Amniotic stem cell (primary cell): Measurements from ENCODE around the gene ZNF594.
"Not testable (repeated sequence)": the region's sequence is repeated elsewhere in the genome, so short reads cannot be mapped to it uniquely, and the experiment has no call there.

Experiments used
- DNase-seq: peaks from one replicate; lab custom pipeline; 2025; lab: John Stamatoyannopoulos, UW

ZNF594 gene

DNA sequence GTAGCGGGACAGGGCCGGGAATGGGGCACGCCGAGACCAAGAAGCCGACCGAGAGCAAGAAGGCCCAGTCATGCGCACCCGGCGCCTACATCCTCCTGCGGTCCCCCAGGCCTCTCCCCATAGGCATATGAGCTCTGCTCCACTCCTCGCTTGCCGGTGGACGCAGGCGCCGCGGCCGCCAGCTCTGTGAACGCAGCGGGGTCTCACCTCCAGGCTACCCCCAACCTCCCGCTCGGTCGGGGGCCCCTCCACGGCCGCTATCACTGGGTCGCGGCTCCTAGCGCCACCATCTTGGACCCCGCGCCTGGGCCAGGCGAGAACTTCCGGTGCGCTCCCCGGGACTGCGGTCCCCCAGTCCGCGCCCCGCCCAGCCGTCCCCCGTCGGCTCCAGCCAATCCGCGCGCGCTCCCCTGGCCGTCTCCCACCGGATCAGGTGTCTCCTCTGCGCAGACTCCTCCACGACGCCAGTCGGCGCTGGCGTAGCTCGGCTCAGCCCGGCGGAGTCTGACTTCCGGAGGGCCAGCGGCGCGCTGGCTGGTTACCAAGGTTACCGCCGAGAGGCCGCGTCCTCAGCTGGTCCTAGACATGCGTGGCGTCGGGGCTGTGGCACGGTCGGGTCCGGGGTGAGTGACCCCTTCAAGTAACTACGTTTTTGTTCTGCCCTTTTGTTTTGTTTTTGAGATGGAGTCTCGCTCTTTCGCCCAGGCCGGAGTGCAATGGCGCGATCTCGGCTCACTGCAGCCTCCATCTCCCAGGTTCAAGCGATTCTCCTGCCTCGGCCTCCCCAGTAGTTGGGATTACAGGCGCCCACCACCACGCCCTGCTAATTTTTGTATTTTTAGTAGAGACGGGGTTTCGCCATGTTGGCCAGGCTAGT is at the start of gene ZNF594:
ZNF594 (minus strand) TSS at position 328 of the 877 bp plus-strand sequence. CDS start 7,612 bp downstream, outside the sequence.
- DNase-seq: peak; percentile 95

- not testable (repeated sequence) for DNase-seq
Observed at GRCh38 chr17:5239769-5240168, 48.1 kb upstream of the ZNF594 start.

DNA sequence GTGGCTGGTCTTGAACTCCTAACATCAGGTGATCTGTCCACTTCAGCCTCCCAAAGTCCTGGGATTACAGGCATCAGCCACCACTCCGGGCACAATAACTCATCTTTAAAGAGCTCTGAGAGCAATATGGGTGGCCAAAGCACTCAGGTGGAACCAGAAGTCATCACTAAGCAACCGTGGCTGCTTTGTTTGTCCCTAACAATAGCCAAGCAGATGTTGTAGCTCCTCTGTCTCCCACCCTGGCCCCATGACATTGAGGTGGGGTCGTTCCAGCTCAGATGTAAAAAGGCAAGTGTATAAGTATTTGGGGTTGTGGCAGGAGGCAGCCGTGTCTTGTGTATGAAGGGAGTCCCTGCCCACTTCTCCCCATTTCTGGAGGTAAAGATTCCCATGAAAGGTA is 46.7 kb upstream of the ZNF594 start:
- DNase-seq: no peak

DNA sequence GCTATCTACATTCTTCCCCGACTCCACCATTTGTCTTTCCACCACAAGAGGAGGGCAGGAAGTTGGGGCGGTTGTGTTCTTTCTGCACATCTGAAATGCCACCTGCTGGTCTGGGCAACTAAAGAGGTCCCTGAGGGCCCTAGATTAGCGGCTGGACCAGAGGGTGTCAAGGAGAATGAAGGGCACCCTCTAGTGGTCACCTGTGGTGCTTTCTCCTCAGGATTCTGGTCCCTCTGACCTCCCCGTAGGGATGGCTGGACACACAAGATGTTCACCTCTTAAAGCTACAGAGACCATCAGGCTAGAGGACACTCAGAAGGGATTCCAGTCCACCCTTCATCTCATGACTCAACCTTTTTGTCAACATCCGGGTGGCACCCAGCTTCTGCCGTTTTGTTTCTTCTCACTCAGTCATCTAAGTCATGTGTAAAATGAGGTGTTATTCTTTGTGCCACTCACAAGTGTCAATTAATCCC is 45.9 kb upstream of the ZNF594 start:
- DNase-seq: no peak

DNA sequence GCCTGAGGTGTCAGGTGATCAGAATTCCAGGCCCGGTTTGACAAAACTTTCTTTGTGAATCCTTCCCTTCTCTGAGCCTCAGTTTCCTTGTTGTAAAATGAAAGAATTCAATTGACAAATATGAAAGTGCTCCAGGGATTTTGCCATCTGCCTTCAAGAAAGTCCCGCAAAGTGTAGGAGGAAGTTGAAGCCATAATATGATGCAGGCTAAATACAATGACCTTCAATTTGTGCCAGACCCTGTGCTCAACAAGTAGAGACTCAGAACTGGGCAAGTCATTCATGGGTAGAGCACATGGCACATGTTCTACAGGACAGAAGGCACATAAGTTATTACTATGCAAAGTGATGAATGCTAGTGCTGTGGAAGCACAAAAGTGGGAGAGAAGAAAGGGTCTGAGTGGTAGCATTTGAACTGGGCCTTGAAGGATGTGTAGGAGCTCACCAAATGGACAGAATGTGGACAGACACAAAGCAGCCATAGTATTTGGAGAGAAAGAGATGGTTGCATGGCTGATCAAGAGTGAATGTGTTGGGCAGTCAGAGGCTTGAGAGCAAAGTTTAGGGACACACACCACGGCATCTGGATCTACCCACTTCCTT is 45.4 kb upstream of the ZNF594 start:
- DNase-seq: no peak

- no peak for DNase-seq
Observed at GRCh38 chr17:5234645-5235576, 43.2 kb upstream of the ZNF594 start, which contains the start of gene SCIMP. SCIMP (minus strand) TSS chr17:5234860; CDS start chr17:5234755, 105 bp downstream.

GRCh38 chr17:5233492-5233891 is 41.8 kb upstream of the ZNF594 start:
- not testable (repeated sequence) for DNase-seq

GRCh38 chr17:5226940-5227878 is 35.5 kb upstream of the ZNF594 start:
- no peak for DNase-seq

GRCh38 chr17:5225668-5226457 is 34.2 kb upstream of the ZNF594 start:
- no peak for DNase-seq

GRCh38 chr17:5221912-5222311 is 30.2 kb upstream of the ZNF594 start:
- not testable (repeated sequence) for DNase-seq

GRCh38 chr17:5220074-5220473 is 28.4 kb upstream of the ZNF594 start:
- DNase-seq: no peak

DNA sequence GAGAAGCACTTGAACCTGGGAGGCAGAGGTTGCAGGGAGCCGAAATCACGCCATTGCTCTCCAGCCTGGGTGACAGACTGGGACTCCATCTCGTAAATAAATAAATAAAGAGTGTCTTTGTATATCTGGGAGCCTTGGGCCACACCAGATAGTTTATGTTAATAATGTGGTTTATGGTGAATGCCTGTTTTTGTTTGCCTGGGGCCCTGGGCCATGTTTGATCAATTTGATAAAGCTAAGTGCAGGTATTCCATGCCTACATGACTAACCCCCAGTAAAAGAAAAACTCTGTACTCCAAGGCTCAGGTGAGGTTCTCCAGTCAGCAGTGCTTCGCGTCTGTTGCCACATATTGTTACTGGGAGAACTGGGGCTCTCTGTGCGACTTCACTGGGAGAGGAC is 27.9 kb upstream of the ZNF594 start:
- no peak for DNase-seq

DNA sequence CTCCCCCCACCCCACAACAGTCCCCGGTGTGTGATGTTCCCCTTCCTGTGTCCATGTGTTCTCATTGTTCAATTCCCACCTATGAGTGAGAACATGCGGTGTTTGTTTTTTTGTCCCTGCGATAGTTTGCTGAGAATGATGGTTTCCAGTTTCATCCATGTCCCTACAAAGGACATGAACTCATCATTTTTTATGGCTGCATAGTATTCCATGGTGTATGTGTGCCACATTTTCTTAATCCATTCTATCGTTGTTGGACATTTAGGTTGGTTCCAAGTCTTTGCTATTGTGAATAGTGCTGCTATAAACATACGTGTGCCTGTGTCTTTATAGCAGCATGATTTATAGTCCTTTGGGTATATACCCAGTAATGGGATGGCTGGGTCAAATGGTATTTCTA is 25.9 kb upstream of the ZNF594 start:
- not testable (repeated sequence) for DNase-seq

DNA sequence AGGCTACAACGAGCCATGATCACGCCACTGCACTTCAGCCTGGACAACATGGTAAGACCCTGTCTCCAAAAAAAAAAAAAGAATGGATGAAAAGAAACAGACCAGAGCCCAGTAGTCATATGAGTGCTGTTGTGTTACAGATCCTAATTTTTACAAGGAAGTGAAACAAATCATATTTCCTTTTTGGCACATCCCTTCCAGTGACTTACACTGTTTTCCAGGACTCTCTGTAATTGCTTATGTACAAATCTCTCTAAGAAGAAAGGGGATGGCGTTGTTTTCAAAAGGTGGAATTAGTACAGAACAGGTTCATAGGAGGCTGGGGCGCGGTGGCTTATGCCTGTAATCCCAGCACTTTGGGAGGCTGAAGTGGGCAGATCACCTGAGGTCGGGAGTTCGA is 19.8 kb upstream of the ZNF594 start:
- no peak for DNase-seq

DNA sequence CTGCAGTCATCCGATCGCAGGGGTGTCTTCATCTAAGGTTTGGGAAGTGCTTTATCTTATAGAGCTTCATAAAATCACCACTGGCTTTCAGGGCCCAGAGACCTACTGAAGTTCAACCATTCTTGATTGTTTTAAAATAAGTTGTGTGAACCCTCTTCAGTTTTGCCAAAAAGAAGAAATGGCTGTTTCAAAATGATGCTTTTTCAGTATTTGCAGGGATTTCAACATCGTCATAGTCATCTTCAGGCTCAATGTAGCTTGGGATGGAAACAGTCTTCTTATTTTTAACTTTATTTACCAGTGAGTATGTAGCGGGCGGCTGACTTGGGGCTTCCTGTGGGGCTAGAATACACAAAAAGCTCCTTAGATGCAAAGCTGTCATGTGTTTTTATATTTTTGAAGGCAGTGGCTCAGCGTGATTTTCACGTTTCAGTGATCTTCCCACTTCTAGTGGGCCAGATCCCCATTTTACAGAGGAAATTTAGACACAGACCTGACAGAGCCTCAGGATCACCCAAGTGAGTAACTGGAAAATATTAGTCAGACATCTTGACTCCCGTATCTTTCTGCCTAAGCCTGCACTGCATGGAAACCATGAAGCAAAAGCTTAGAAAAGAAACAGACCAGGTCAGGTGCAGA is 19.1 kb upstream of the ZNF594 start:
- DNase-seq: no peak

GRCh38 chr17:5210091-5210490 is 18.4 kb upstream of the ZNF594 start:
- DNase-seq: no peak

DNA sequence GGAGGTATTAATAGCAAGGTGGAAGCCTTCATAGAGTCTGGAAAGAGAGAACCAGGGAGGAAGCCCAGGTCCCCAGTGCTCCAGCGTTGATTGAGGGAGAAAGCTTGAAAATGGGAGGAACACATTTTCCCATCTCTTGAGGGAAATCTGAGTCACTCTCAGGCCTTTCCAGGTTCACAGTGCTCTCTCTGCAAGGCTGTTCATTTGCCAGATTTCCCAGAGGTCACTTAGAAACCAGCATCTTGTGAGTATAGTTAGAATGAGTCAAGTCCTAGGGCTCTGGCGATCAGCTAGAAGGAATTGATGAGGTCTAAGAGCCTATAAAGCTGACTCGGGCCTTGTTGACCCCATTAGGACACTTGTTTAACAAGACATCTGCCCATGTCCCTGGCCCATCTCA is 17.7 kb upstream of the ZNF594 start:
- DNase-seq: no peak

- DNase-seq: peak; percentile 9
Observed at GRCh38 chr17:5203908-5204294, 12.2 kb upstream of the ZNF594 start.

DNA sequence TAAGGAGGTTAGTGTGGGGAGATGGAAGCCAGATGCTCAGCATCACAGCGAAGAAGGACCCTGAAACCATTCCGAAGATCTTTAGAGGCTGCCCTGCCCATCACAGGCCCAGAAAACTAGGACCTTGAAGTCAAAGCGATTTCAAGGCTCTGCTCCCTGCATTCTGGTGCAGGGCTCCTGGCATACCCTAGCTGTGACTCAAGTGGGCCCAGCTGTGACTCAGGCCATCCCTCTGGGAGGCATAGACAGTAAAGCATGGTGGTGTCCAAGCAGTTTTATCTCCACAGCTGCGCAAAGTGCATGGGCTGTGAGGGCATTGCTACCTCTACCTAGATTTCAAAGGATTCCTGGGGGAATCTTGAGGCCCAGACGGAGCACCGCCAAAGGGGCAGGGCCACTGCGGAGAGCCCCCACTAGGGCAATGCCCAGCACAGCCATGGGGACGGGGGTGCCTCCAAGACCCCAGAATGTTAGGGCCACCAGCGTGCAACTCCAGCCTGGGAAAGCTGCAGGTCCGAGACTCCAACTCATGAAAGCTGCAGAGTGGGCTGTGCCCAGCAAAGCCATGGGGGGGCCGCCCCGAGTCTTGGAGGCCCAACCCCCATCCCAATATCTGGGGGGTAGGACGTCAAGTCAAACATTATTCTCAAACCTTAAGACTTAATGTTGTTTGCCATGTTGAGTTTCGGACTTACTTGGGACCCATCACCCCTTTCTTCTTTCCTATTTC is 11.7 kb upstream of the ZNF594 start:
- DNase-seq: no peak
